GM19467 (cell line): ENCODE measurements around the gene TTC21A.

Experiments
- ATAC-seq: cut with Tn5 transposase; IDR thresholded peaks from one replicate; pipeline ENCODE4 v1.9.1; 2021; ENCODE audit warnings: mild to moderate bottlenecking, moderate library complexity; ENCODE audit not compliant: unreplicated experiment

Gene TTC21A

GRCh38 chr3:39098473-39099000 lies 8.9 kb upstream of the TTC21A start:
- ATAC-seq: no peak

- ATAC-seq: no peak
Measured at GRCh38 chr3:39099242-39099641, 8.2 kb upstream of the TTC21A start.

GRCh38 chr3:39099738-39100499 lies 7.6 kb upstream of the TTC21A start:
- ATAC-seq: no peak

- no peak for ATAC-seq
Measured at GRCh38 chr3:39100500-39100886, 7.0 kb upstream of the TTC21A start.

- ATAC-seq: no peak
Measured at GRCh38 chr3:39101022-39101689, 6.3 kb upstream of the TTC21A start.

GRCh38 chr3:39102504-39103323 lies 4.8 kb upstream of the TTC21A start:
- ATAC-seq: no peak

GRCh38 chr3:39103324-39103693 lies 4.2 kb upstream of the TTC21A start:
- ATAC-seq: no peak

GRCh38 chr3:39103791-39104552 lies 3.5 kb upstream of the TTC21A start:
- ATAC-seq: no peak

- no peak for ATAC-seq
Measured at GRCh38 chr3:39104961-39105686, 2.4 kb upstream of the TTC21A start.

GRCh38 chr3:39105687-39106063 lies 1.8 kb upstream of the TTC21A start:
- ATAC-seq: no peak

GRCh38 chr3:39106281-39106811 lies 1.1 kb upstream of the TTC21A start:
- no peak for ATAC-seq

- ATAC-seq: no peak
Measured at GRCh38 chr3:39106851-39107387, 561 bp upstream of the TTC21A start.

- peak; percentile 80 for ATAC-seq
Measured at GRCh38 chr3:39108200-39108710, 775 bp downstream of the TTC21A start.

- no peak for ATAC-seq
Measured at GRCh38 chr3:39109086-39109485, 1.6 kb downstream of the TTC21A start.

GRCh38 chr3:39110041-39110639 lies 2.7 kb downstream of the TTC21A start:
- no peak for ATAC-seq

- no peak for ATAC-seq
Measured at GRCh38 chr3:39112113-39112512, 4.6 kb downstream of the TTC21A start.

GRCh38 chr3:39112535-39112934 lies 5.1 kb downstream of the TTC21A start:
- no peak for ATAC-seq

- ATAC-seq: no peak
Measured at GRCh38 chr3:39113291-39113690, 5.8 kb downstream of the TTC21A start.

- ATAC-seq: no peak
Measured at GRCh38 chr3:39114456-39114855, 7.0 kb downstream of the TTC21A start.
